Smooth muscle cell (in vitro differentiated cells): ENCODE data around the gene SEMA3A. TPM values are rescaled to one million over a fixed set of nuclear protein-coding genes. Genes with fewer than 3 reads are reported as not detected.

Experiments used
- DNase-seq: peaks from one replicate; lab custom pipeline; 2025; ENCODE audit not compliant: unreplicated experiment; lab: John Stamatoyannopoulos, UW
- H2AFZ ChIP-seq: fragments of 200-600 bp; sonication (generic); 2 replicates; pipeline ENCODE4 v1.6.0; 2016; ENCODE audit warnings: antibody characterized with exemption, low read depth, mild to moderate bottlenecking
- H3F3A ChIP-seq: fragments of 200-600 bp; sonication (generic); 2 replicates; pipeline ENCODE4 v1.6.0; 2017; ENCODE audit warnings: antibody characterized with exemption, low read depth
- H3K27ac ChIP-seq: fragments of 200-600 bp; sonication (generic); 2 replicates; pipeline ENCODE4 v1.5.1; 2016; ENCODE audit warnings: low read depth, mild to moderate bottlenecking
- H3K27me3 ChIP-seq: fragments of 200-600 bp; sonication (generic); 2 replicates; pipeline ENCODE4 v1.6.1; 2016; ENCODE audit warnings: low read depth, mild to moderate bottlenecking
- H3K36me3 ChIP-seq: fragments of 200-600 bp; sonication (generic); 2 replicates; pipeline ENCODE4 v1.5.1; 2016; ENCODE audit warnings: low read depth
- H3K4me1 ChIP-seq: fragments of 200-600 bp; sonication (generic); 2 replicates; pipeline ENCODE4 v1.5.1; 2016; ENCODE audit warnings: low read depth
- H3K4me2 ChIP-seq: fragments of 200-600 bp; sonication (generic); 2 replicates; pipeline ENCODE4 v1.6.0; 2016; ENCODE audit warnings: mild to moderate bottlenecking
- H3K4me3 ChIP-seq: fragments of 200-600 bp; sonication (generic); 2 replicates; pipeline ENCODE4 v1.5.1; 2016; ENCODE audit warnings: mild to moderate bottlenecking
- H3K79me2 ChIP-seq: fragments of 200-600 bp; sonication (generic); 2 replicates; pipeline ENCODE4 v1.6.0; 2016; ENCODE audit warnings: low read depth, mild to moderate bottlenecking
- H3K9ac ChIP-seq: fragments of 200-600 bp; sonication (generic); 2 replicates; pipeline ENCODE4 v1.6.0; 2016; ENCODE audit warnings: low read depth
- H3K9me3 ChIP-seq: fragments of 200-600 bp; sonication (generic); replicated peaks from 2 replicates; pipeline ENCODE4 v1.5.1; 2016; ENCODE audit warnings: low read depth
- H4K20me1 ChIP-seq: fragments of 200-600 bp; sonication (generic); 2 replicates; pipeline ENCODE4 v1.6.0; 2016; ENCODE audit warnings: low read depth
- WGBS: methylation state at CpG from one replicate; pipeline ENCODE4 v1.1.7; 2016; ENCODE audit warnings: low lambda C conversion rate; 5-methylcytosine and 5-hydroxymethylcytosine counted together
- polyA plus RNA-seq: library from polyadenylated mRNA; unstranded; fragments of >200 nt; fragmentation: Nextera tagmentation; extraction: Ambion mirVana; gene quantifications from 2 replicates; pipeline ENCODE4 v1.2.1, GENCODE V29; 2016
- total RNA-seq: library from RNA; depleted of rRNA; stranded (reverse); fragments of >200 nt; gene quantifications from 2 replicates; pipeline ENCODE4 v1.2.3, GENCODE V29; 2014
- TF ChIP-seq, protein P1 (sequence below): fragments of 200-600 bp; sonication (generic); IDR thresholded peaks from 2 replicates; pipeline ENCODE4 v1.5.1; 2017; ENCODE audit warnings: borderline replicate concordance, mild to moderate bottlenecking, antibody characterized with exemption; ENCODE audit not compliant: insufficient read depth, poor library complexity, severe bottlenecking

The SEMA3A gene
- total and polyA plus RNA-seq, 2 experiments from 2014 or later: 8.3 to 34.6 TPM

DNA sequence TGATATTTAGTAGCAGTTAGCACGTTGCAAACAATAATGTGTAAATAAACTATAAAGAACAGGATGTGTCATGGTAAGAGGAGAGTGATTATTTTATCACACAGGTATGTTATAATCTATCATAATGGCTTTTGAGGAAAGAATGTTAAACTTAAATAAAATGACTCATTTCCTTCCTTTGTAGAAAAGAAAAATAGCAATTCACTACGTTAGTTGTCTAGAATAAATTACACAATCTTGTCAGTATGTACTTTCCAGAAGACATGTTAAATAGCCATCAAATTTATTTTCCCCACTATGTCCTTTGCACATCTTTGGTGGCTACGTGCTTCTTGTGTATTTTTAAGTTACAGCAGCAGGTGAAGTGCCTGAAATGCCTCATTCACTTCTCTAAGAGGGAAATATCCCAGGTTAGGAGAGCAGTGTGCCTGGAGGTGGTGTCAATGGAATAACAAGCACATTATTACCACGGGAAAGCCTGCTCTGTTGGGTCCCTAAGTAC, 133.8 kb downstream of the SEMA3A start:
- Histone ChIP-seq H3K9me3 (no peaks in the 10 kb centered on the region), H3K36me3 (no peaks in the 10 kb centered on the region), H3K79me2 (no peaks in the 10 kb centered on the region), H3K9ac (no peak overlapping the region), H3F3A (no peaks in the 10 kb centered on the region), H3K4me3 (no peak overlapping the region), H2AFZ (no peak overlapping the region), H3K4me1 (no peaks in the 10 kb centered on the region), H3K4me2 (no peak overlapping the region), H3K27ac (peak overlapping the region; percentile 46), H4K20me1 (no peaks in the 10 kb centered on the region), H3K27me3 (no peaks in the 10 kb centered on the region)
- no peak for DNase-seq
- TF ChIP-seq, protein P1, sequence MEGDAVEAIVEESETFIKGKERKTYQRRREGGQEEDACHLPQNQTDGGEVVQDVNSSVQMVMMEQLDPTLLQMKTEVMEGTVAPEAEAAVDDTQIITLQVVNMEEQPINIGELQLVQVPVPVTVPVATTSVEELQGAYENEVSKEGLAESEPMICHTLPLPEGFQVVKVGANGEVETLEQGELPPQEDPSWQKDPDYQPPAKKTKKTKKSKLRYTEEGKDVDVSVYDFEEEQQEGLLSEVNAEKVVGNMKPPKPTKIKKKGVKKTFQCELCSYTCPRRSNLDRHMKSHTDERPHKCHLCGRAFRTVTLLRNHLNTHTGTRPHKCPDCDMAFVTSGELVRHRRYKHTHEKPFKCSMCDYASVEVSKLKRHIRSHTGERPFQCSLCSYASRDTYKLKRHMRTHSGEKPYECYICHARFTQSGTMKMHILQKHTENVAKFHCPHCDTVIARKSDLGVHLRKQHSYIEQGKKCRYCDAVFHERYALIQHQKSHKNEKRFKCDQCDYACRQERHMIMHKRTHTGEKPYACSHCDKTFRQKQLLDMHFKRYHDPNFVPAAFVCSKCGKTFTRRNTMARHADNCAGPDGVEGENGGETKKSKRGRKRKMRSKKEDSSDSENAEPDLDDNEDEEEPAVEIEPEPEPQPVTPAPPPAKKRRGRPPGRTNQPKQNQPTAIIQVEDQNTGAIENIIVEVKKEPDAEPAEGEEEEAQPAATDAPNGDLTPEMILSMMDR: no peak
- 52% methylated on average over 4 of the region's 4 CpGs for WGBS

DNA sequence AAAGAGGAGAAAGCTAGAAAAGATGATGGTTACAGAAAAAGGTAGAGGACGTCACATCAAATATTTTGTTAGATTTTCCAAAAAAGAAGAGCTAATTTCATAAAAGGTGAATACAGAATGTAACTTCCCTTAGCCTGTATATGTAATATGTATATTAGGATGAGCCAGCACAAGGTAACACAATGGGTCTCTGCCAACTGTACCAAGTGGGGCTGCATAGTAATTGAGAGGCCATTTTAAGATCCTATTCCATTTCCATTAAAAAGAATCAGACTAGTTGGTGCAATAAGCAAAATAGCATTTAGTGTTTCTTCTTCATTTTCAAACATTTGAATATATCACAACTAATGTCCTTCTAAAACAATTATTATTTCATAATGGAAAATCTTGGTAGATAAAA, 134.6 kb downstream of the SEMA3A start:
- no peaks in the 10 kb centered on the region for H3K9me3 ChIP-seq
- no peaks in the 10 kb centered on the region for H3K4me1 ChIP-seq
- TF ChIP-seq, protein P1: no peak
- DNase-seq: no peak
- whole genome bisulfite sequencing: 96% methylated on average over 1 of the region's 1 CpG
- no peak overlapping the region for H3K4me3 ChIP-seq
- no peak overlapping the region for H3K4me2 ChIP-seq
- no peak overlapping the region for H3K9ac ChIP-seq
- H3K27me3 ChIP-seq: no peaks in the 10 kb centered on the region
- H3K27ac ChIP-seq: no peak overlapping the region
- no peaks in the 10 kb centered on the region for H3K79me2 ChIP-seq
- no peaks in the 10 kb centered on the region for H4K20me1 ChIP-seq
- no peak overlapping the region for H2AFZ ChIP-seq
- H3K36me3 ChIP-seq: no peaks in the 10 kb centered on the region
- no peaks in the 10 kb centered on the region for H3F3A ChIP-seq

DNA sequence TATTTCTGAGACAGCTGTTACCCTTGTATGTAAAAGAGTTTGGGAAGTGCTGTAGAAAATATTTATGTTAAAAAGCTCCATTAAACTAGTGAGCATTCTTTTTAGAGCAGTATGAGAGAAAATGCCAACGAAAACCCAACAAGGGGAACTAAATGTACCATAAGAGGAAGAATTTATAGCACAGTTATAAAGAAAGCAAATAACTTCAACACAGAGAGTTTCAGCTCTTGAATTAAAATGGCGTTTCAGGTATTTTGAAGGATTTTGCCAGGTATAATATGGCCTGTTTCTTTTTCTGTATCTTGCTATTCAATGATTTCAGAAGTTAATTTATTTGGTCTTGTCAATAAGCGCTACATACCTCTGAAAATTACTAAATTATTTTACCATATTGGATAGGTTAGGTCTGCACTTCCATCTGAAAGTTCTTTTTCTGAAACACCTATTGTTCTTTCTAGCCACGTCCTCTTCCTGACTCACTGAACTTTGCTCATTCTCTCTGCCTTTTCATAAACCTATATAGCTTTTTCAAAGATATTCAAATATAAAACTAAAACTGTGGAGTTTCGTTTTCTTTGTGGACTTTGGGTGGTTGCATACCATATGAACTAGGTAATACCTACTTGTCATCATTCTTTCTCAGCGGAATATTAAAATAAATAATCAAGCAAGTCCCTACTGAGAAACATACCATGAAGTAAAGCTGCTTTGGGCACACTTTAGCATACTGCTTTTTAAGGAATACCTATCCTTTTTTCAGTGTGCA, 136.1 kb downstream of the SEMA3A start:
- DNase-seq: no peak
- peak overlapping the region; percentile 48 for H3K27ac ChIP-seq
- no peaks in the 10 kb centered on the region for H3K4me1 ChIP-seq
- no peak overlapping the region for H2AFZ ChIP-seq
- no peaks in the 10 kb centered on the region for H3F3A ChIP-seq
- no peaks in the 10 kb centered on the region for H3K79me2 ChIP-seq
- H3K36me3 ChIP-seq: no peaks in the 10 kb centered on the region
- TF ChIP-seq, protein P1: no peak
- no peaks in the 10 kb centered on the region for H4K20me1 ChIP-seq
- H3K4me2 ChIP-seq: no peak overlapping the region
- WGBS: 91% methylated on average over 6 of the region's 6 CpGs
- peak overlapping the region; percentile 17 for H3K4me3 ChIP-seq
- H3K9me3 ChIP-seq: no peaks in the 10 kb centered on the region
- no peak overlapping the region for H3K9ac ChIP-seq
- no peaks in the 10 kb centered on the region for H3K27me3 ChIP-seq

DNA sequence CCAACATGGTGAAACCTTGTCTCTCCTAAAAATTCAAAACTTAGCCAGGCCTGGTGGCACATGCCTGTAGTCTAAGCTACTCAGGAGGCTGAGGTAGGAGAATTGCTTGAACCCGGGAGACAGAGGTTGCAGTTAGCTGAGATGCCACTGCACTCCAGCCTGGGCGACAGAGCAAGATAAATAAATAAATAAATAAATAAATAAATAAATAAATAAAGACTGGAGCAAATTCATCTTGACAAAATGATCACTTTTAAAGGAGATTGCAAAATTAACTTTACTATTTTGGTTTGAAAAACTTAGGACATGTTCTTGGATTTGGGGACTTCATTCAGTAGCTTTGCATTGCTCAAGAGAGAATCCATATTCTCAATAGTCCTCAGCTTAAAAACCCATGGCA, 137.0 kb downstream of the SEMA3A start:
- Histone ChIP-seq H3K79me2 (no peaks in the 10 kb centered on the region), H3F3A (no peaks in the 10 kb centered on the region), H3K27ac (no peak overlapping the region), H3K9ac (no peak overlapping the region), H3K4me2 (no peak overlapping the region), H3K36me3 (no peaks in the 10 kb centered on the region), H2AFZ (no peak overlapping the region), H3K9me3 (no peaks in the 10 kb centered on the region), H3K4me3 (no peak overlapping the region), H3K27me3 (no peaks in the 10 kb centered on the region), H4K20me1 (no peaks in the 10 kb centered on the region), H3K4me1 (no peaks in the 10 kb centered on the region)
- TF ChIP-seq, protein P1: no peak
- DNase-seq: no peak
- WGBS: 97% methylated on average over 2 of the region's 2 CpGs
